Small intestine (tissue), 16 donors: ENCODE results near the gene PELI2. TPM values are rescaled to one million over a fixed set of nuclear protein-coding genes. Genes with fewer than 3 reads are reported as not detected.

ENCODE experiments used
- DNase-seq, 2 donors: peaks; one replicate each; pipeline versions ENCODE4 v3.0.0 to v3.0.0-alpha.2; 2013
- FAIRE-seq: peaks from 2 replicates; lab custom pipeline; 2012; peaks lifted over from hg19 to GRCh38; lab: Jason Lieb, UNC
- H3K27ac ChIP-seq, 3 donors: one replicate each; pipeline ENCODE4 v1.5.1; 2013; ENCODE audit warnings: low read length in 2 of 3, mild to moderate bottlenecking in 2 of 3, control low read depth in 1 of 3, inconsistent platforms in 1 of 3, low read depth in 1 of 3, moderate library complexity in 1 of 3
- H3K27me3 ChIP-seq, 3 donors: one replicate each; pipeline ENCODE4 v1.6.1; 2013; ENCODE audit warnings: low read length in 3 of 3, inconsistent platforms in 1 of 3; ENCODE audit not compliant: control insufficient read depth in 3 of 3, insufficient read depth in 3 of 3
- H3K36me3 ChIP-seq, 3 donors: one replicate each; pipeline ENCODE4 v1.6.1; 2013; ENCODE audit warnings: low read length in 3 of 3, inconsistent platforms in 1 of 3, low read depth in 1 of 3, mild to moderate bottlenecking in 1 of 3, moderate library complexity in 1 of 3; ENCODE audit not compliant: control insufficient read depth in 3 of 3, insufficient read depth in 2 of 3
- H3K4me1 ChIP-seq, 3 donors: one replicate each; pipeline ENCODE4 v1.6.1; 2013; ENCODE audit warnings: low read length in 2 of 3, inconsistent platforms in 1 of 3, low read depth in 1 of 3, mild to moderate bottlenecking in 1 of 3, moderate library complexity in 1 of 3; ENCODE audit not compliant: control insufficient read depth in 3 of 3, insufficient read depth in 2 of 3
- H3K4me3 ChIP-seq, 3 donors: one replicate each; pipeline ENCODE4 v1.5.1; 2013; ENCODE audit warnings: low read length in 3 of 3, control low read depth in 1 of 3, inconsistent platforms in 1 of 3, low read depth in 1 of 3, mild to moderate bottlenecking in 1 of 3, moderate library complexity in 1 of 3
- H3K9me3 ChIP-seq, 2 donors: one replicate each; pipeline ENCODE4 v1.6.1; 2013; ENCODE audit warnings: low read depth in 1 of 2, low read length in 1 of 2; ENCODE audit not compliant: control insufficient read depth in 2 of 2, insufficient read depth in 1 of 2
- WGBS, 3 donors: extraction: QIAGEN DNeasy Blood & Tissue Kit; methylation state at CpG; one replicate each; pipeline ENCODE4 v1.1.7; 2013; 5-methylcytosine and 5-hydroxymethylcytosine counted together
- long read RNA-seq, 10 donors: transcript quantifications; one replicate each; lab custom pipeline, GENCODE V29; 2026
- polyA plus RNA-seq, 4 donors: library from polyadenylated mRNA; stranded (reverse) in 3 of 4; unstranded in 1 of 4; fragments of 200-250 nt in 3 of 4; fragments of 120-200 nt in 1 of 4; gene quantifications; one replicate each; pipeline versions ENCODE4 v1.2.1 to v1.2.3, GENCODE V29; 2013
- donor health status: healthy with polysubstance abuse.
- donor health status: control.
- donor health status: control.
- donor health status: Bipolar disorder and iron deficiency.
- donor health status: healthy.

The PELI2 gene
- polyA plus RNA-seq = 10 to 100 TPM in 1 of 4 donors, 1 to 10 TPM in 3; 4.4 to 19.5 (median 8.9) TPM
- long read RNA-seq, donor 1 = 0 reads
- long read RNA-seq, donor 2, full-length matches to known transcripts = 2 of 2 reads
- long read RNA-seq, donor 2, partial matches to known transcripts = 0 of 2 reads
- long read RNA-seq, donor 2, other reads (novel, unspliced or antisense) = 0 of 2 reads
- long read RNA-seq, donor 3, full-length matches to known transcripts = 3 of 3 reads
- long read RNA-seq, donor 3, partial matches to known transcripts = 0 of 3 reads
- long read RNA-seq, donor 3, other reads (novel, unspliced or antisense) = 0 of 3 reads
- long read RNA-seq, donor 4 = 0 reads
- long read RNA-seq, donor 5 = 0 reads
- long read RNA-seq, donor 6, full-length matches to known transcripts = 2 of 2 reads
- long read RNA-seq, donor 6, partial matches to known transcripts = 0 of 2 reads
- long read RNA-seq, donor 6, other reads (novel, unspliced or antisense) = 0 of 2 reads
- long read RNA-seq, donor 7 = 0 reads
- long read RNA-seq, donor 8 = 0 reads
- long read RNA-seq, donor 9 = 0 reads
- long read RNA-seq, donor 10, full-length matches to known transcripts = 4 of 4 reads
- long read RNA-seq, donor 10, partial matches to known transcripts = 0 of 4 reads
- long read RNA-seq, donor 10, other reads (novel, unspliced or antisense) = 0 of 4 reads

- FAIRE-seq (no peak), DNase-seq (peak; percentile 66 to 91)
- Histone ChIP-seq H3K36me3 (no peaks in the 10 kb centered on the region), H3K27ac (peak within 1 kb of the TSS; percentile 83 to 93 (median 91)), H3K27me3 (no peaks in the 10 kb centered on the region), H3K9me3 (no peaks in the 10 kb centered on the region), H3K4me3 (peak within 1 kb of the TSS; percentile 84 to 94 (median 87)), H3K4me1 (peaks cover 0 to 7% (median 0%) of the 10 kb centered on the region in 3 donors)
- WGBS, 3 donors = 0 to 1% (median 0%) methylated on average over 59 to 96 of the region's 96 CpGs
These were observed at the start of gene PELI2 for GRCh38 chr14:56117765-56118610. TSS of gene PELI2 (plus strand) at chr14:56118411. CDS start at chr14:56118661, 250 bp downstream.

GRCh38 chr14:56073799-56074198 lies 44.4 kb upstream of the PELI2 start:
- Histone ChIP-seq H3K27me3 (no peaks in the 10 kb centered on the region), H3K36me3 (no peaks in the 10 kb centered on the region), H3K4me3 (no peak overlapping the region), H3K9me3 (no peaks in the 10 kb centered on the region), H3K27ac (no peak overlapping the region), H3K4me1 (no peaks in the 10 kb centered on the region)
- FAIRE-seq (no peak), DNase-seq (no peak)
- 49 to 73% (median 73%) methylated on average over 3 to 4 of the region's 4 CpGs for WGBS, 3 donors

GRCh38 chr14:56075301-56075700 lies 42.9 kb upstream of the PELI2 start:
- FAIRE-seq (no peak), DNase-seq (no peak)
- no peak overlapping the region for H3K4me3 ChIP-seq
- WGBS, 3 donors = 83 to 84% (median 84%) methylated on average over 2 of the region's 2 CpGs
- no peak overlapping the region for H3K27ac ChIP-seq
- H3K9me3 ChIP-seq = no peaks in the 10 kb centered on the region
- H3K36me3 ChIP-seq = no peaks in the 10 kb centered on the region
- no peaks in the 10 kb centered on the region for H3K4me1 ChIP-seq
- no peaks in the 10 kb centered on the region for H3K27me3 ChIP-seq

GRCh38 chr14:56081139-56081538 lies 37.1 kb upstream of the PELI2 start:
- no peaks in the 10 kb centered on the region for H3K27me3 ChIP-seq
- H3K4me3 ChIP-seq = no peak overlapping the region
- H3K27ac ChIP-seq = no peak overlapping the region
- no peak for DNase-seq
- H3K4me1 ChIP-seq = peaks cover 0 to 15% (median 0%) of the 10 kb centered on the region in 3 donors
- H3K9me3 ChIP-seq = no peaks in the 10 kb centered on the region
- no peak for FAIRE-seq
- H3K36me3 ChIP-seq = no peaks in the 10 kb centered on the region
- 66 to 89% (median 85%) methylated on average over 2 of the region's 2 CpGs for WGBS, 3 donors

- FAIRE-seq (no peak), DNase-seq (peak; percentile 44 to 50)
- WGBS, 3 donors = 15 to 45% (median 32%) methylated on average over 2 of the region's 2 CpGs
- H3K4me1 ChIP-seq = peaks cover 0 to 15% (median 0%) of the 10 kb centered on the region in 3 donors
- H3K9me3 ChIP-seq = no peaks in the 10 kb centered on the region
- no peak overlapping the region for H3K27ac ChIP-seq
- no peaks in the 10 kb centered on the region for H3K36me3 ChIP-seq
- H3K27me3 ChIP-seq = no peaks in the 10 kb centered on the region
- no peak overlapping the region for H3K4me3 ChIP-seq
These were observed 35.3 kb upstream of the PELI2 start for GRCh38 chr14:56082880-56083279.

- H3K4me3 ChIP-seq = no peak overlapping the region
- H3K36me3 ChIP-seq = no peaks in the 10 kb centered on the region
- no peaks in the 10 kb centered on the region for H3K9me3 ChIP-seq
- H3K27ac ChIP-seq = no peak overlapping the region
- H3K27me3 ChIP-seq = no peaks in the 10 kb centered on the region
- 78 to 86% (median 80%) methylated on average over 4 of the region's 4 CpGs for WGBS, 3 donors
- no peak for DNase-seq
- FAIRE-seq = no peak
- peaks cover 0 to 15% (median 0%) of the 10 kb centered on the region in 3 donors for H3K4me1 ChIP-seq
These were observed 32.7 kb upstream of the PELI2 start for GRCh38 chr14:56085471-56085870.

- Histone ChIP-seq H3K9me3 (no peaks in the 10 kb centered on the region), H3K4me3 (no peak overlapping the region), H3K27ac (no peak overlapping the region), H3K36me3 (no peaks in the 10 kb centered on the region), H3K4me1 (peaks cover 0 to 3% (median 0%) of the 10 kb centered on the region in 3 donors), H3K27me3 (no peaks in the 10 kb centered on the region)
- WGBS, 3 donors = 57 to 68% (median 68%) methylated on average over 11 of the region's 11 CpGs
- DNase-seq (no peak), FAIRE-seq (no peak)
These were observed 30.3 kb upstream of the PELI2 start for GRCh38 chr14:56087671-56088471.
